Kidney (tissue), 14 donors: Measurements from ENCODE around the gene PRKN. TPM values are rescaled to one million over a fixed set of nuclear protein-coding genes. Genes with fewer than 3 reads are reported as not detected.

ENCODE experiments used
- DNase-seq, 5 donors: peaks; one replicate each; pipeline ENCODE4 v3.0.0-alpha.2; 2013 to 2020
- FAIRE-seq: peaks from 2 replicates; lab custom pipeline; 2012; peaks lifted over from hg19 to GRCh38; lab: Jason Lieb, UNC
- H3K27ac ChIP-seq, 2 donors: one replicate each; pipeline ENCODE4 v1.7.0; 2013; ENCODE audit warnings: low read depth in 2 of 2, low read length in 2 of 2, inconsistent platforms in 1 of 2
- H3K27me3 ChIP-seq: one replicate; pipeline ENCODE4 v1.7.1; 2013; ENCODE audit warnings: low read length, inconsistent platforms; ENCODE audit not compliant: control insufficient read depth, insufficient read depth
- H3K36me3 ChIP-seq, 3 donors: one replicate each; pipeline versions ENCODE4 v1.7.0 to v1.7.1; 2013; ENCODE audit warnings: low read length in 3 of 3, control low read depth in 1 of 3, inconsistent platforms in 1 of 3; ENCODE audit not compliant: insufficient read depth in 3 of 3, control insufficient read depth in 2 of 3
- H3K4me1 ChIP-seq, 3 donors: one replicate each; pipeline versions ENCODE4 v1.7.0 to v1.7.1; 2013; ENCODE audit warnings: low read length in 3 of 3, inconsistent platforms in 1 of 3, low read depth in 1 of 3; ENCODE audit not compliant: control insufficient read depth in 2 of 3, insufficient read depth in 2 of 3
- H3K4me3 ChIP-seq, 3 donors: one replicate each; pipeline versions ENCODE4 v1.7.0 to v1.8.1; 2013; ENCODE audit warnings: low read length in 3 of 3, control low read depth in 1 of 3, inconsistent platforms in 1 of 3
- H3K9ac ChIP-seq, 3 donors: one replicate each; pipeline versions ENCODE4 v1.7.0 to v1.7.1; 2013; ENCODE audit warnings: low read length in 3 of 3, control low read depth in 1 of 3, inconsistent platforms in 1 of 3
- H3K9me3 ChIP-seq, 3 donors: one replicate each; pipeline versions ENCODE4 v1.7.0 to v1.7.1; 2013; ENCODE audit warnings: low read length in 3 of 3, control low read depth in 1 of 3, inconsistent platforms in 1 of 3; ENCODE audit not compliant: control insufficient read depth in 2 of 3, insufficient read depth in 1 of 3
- CTCF ChIP-seq: IDR thresholded peaks from 3 replicates; pipeline ENCODE4 v1.5.1; 2012; ENCODE audit warnings: mild to moderate bottlenecking, moderate library complexity, borderline replicate concordance; ENCODE audit not compliant: insufficient read depth; ENCODE audit errors: extremely low read depth
- intact Hi-C: fragments of 100-400 bp; cut with DNase I; formaldehyde crosslinking; loops from one replicate; pipeline ENCODE4 v1.11.1; 2022
- polyA plus RNA-seq: library from polyadenylated mRNA; stranded (reverse); fragments of 350-450 nt; fragmentation: Illumina TruSeq; extraction: RNeasy Lipid Tissue Mini Kit (QIAGEN cat#74804); gene quantifications from one replicate; pipeline ENCODE4 v1.2.3, GENCODE V29; 2014; ENCODE audit warnings: low read depth, low replicate concordance; ENCODE audit not compliant: insufficient read depth
- total RNA-seq: library from RNA; stranded (reverse); fragmentation: NEBNext Ultra II Directional; extraction: Animal tissue kit (Norgen Biotek cat#: 25700); gene quantifications from one replicate; pipeline ENCODE4 v1.2.1, GENCODE V29; 2021
- donor health status: control.
- donor health status: control.
- donor health status: control.
- donor health status: control.
- donor health status: control.
- donor health status: DM: yes; HTN: yes; CAD: no.
- donor health status: Normal renal cell carcinoma (clear cell type).

The PRKN gene
- total and polyA plus RNA-seq, 2 donors from 2014 or later = 8.6 to 10.4 TPM

- TF ChIP-seq CTCF = no peak
- Histone ChIP-seq H3K36me3 (no peaks in the 10 kb centered on the region), H3K9ac (no peak overlapping the region), H3K27me3 (no peaks in the 10 kb centered on the region), H3K27ac (no peak overlapping the region), H3K9me3 (no peaks in the 10 kb centered on the region), H3K4me3 (no peak overlapping the region), H3K4me1 (peaks cover 0 to 2% (median 0%) of the 10 kb centered on the region in 3 donors)
- no peak for FAIRE-seq
- intact Hi-C loops = no loop called here
- DNase-seq = peak in 3 of 5 donors; percentile 17 to 43 (median 30)
Observed at GRCh38 chr6:162056745-162057144, 670.8 kb downstream of the PRKN start.

DNA sequence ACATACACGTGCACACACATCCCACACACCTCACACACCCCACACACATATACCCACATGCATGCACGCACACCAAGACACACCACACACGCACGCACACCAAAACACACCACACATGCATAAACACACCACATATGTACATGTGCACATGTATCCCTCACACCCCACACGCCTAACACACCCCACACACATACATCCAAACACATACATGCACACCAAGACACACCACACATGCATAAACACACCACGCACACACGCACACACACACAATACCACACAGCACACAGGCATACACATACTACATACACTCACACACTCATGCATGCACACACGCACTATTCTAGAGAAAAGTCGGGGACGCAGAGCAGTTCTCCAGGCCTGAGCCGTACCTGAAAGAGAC lies 671.5 kb downstream of the PRKN start:
- TF ChIP-seq CTCF = no peak
- Histone ChIP-seq H3K4me3 (no peak overlapping the region), H3K9ac (no peak overlapping the region), H3K9me3 (no peaks in the 10 kb centered on the region), H3K36me3 (no peaks in the 10 kb centered on the region), H3K27me3 (no peaks in the 10 kb centered on the region), H3K27ac (no peak overlapping the region), H3K4me1 (peaks cover 0 to 2% (median 0%) of the 10 kb centered on the region in 3 donors)
- FAIRE-seq (no peak), DNase-seq (no peak)
- intact Hi-C loops = no loop called here

- H3K4me3 ChIP-seq = no peak overlapping the region
- no peaks in the 10 kb centered on the region for H3K27me3 ChIP-seq
- H3K27ac ChIP-seq = no peak overlapping the region
- intact Hi-C loops = no loop called here
- peaks cover 0 to 2% (median 0%) of the 10 kb centered on the region in 3 donors for H3K4me1 ChIP-seq
- TF ChIP-seq CTCF = no peak
- FAIRE-seq (no peak), DNase-seq (no peak)
- H3K9ac ChIP-seq = no peak overlapping the region
- H3K9me3 ChIP-seq = no peaks in the 10 kb centered on the region
- H3K36me3 ChIP-seq = no peaks in the 10 kb centered on the region
Observed at GRCh38 chr6:162055365-162055764, 672.2 kb downstream of the PRKN start.

- intact Hi-C loops = no loop called here
- Histone ChIP-seq H3K27me3 (no peaks in the 10 kb centered on the region), H3K36me3 (no peaks in the 10 kb centered on the region), H3K4me1 (no peaks in the 10 kb centered on the region), H3K27ac (no peak overlapping the region), H3K9ac (no peak overlapping the region), H3K4me3 (no peak overlapping the region), H3K9me3 (no peaks in the 10 kb centered on the region)
- DNase-seq (no peak), FAIRE-seq (no peak)
- no peak for TF ChIP-seq CTCF
Observed at GRCh38 chr6:162053084-162053483, 674.5 kb downstream of the PRKN start.
